Panc1 (cell line): ENCODE results near the gene CEP250. TPM values are rescaled to one million over a fixed set of nuclear protein-coding genes. Genes with fewer than 3 reads are reported as not detected.

Source experiments
- ATAC-seq: fragments of 200-7000 bp; cut with Tn5 transposase; 2 replicates; pipeline ENCODE4 v1.9.1; 2020; ENCODE audit warnings: mild to moderate bottlenecking, moderate library complexity
- BruUV-seq: library from RNA; stranded (reverse); fragments of 400-500 nt; replicated peaks from 2 replicates; lab custom pipeline; 2021; lab: Mats Ljungman, UMichigan
- CTCF ChIA-PET: fragments of 300-600 bp; sonication (Branson Sonifier 250); formaldehyde crosslinking; loops from one replicate; lab custom pipeline; 2022; ENCODE audit warnings: antibody characterized with exemption; lab: Charles Lee
- POLR2A ChIA-PET: fragments of 300-600 bp; sonication (Branson Sonifier 250); formaldehyde crosslinking; loops from one replicate; lab custom pipeline; 2022; ENCODE audit warnings: antibody characterized with exemption; lab: Charles Lee
- DNase-seq: peaks from one replicate; pipeline ENCODE4 v3.0.0-alpha.2; 2010; ENCODE audit warnings: low read depth, low spot score
- H3K27ac ChIP-seq: 2 replicates; pipeline ENCODE4 v1.5.1; 2011; ENCODE audit warnings: mild to moderate bottlenecking, low read length, inconsistent platforms
- H3K27me3 ChIP-seq: fragments of 200-500 bp; sonication (Bioruptor generic); 2 replicates; pipeline ENCODE4 v1.6.0; 2014; ENCODE audit warnings: low read length, inconsistent platforms; ENCODE audit not compliant: control insufficient read depth, insufficient read depth
- H3K36me3 ChIP-seq: fragments of 200-500 bp; sonication (Bioruptor generic); 2 replicates; pipeline ENCODE4 v1.5.1; 2014; ENCODE audit warnings: inconsistent platforms, mild to moderate bottlenecking, low read length, moderate library complexity; ENCODE audit not compliant: control insufficient read depth, insufficient read depth
- H3K4me1 ChIP-seq: 2 replicates; pipeline ENCODE4 v1.5.1; 2011; ENCODE audit warnings: inconsistent platforms, mild to moderate bottlenecking, low read length, moderate library complexity; ENCODE audit not compliant: control insufficient read depth, insufficient read depth
- H3K4me3 ChIP-seq, 2 experiments: 2 replicates each; pipeline ENCODE4 v1.5.1; 2011 to 2012; ENCODE audit warnings: low read depth in 2 of 2, low read length in 2 of 2, mild to moderate bottlenecking in 2 of 2, inconsistent platforms in 1 of 2, moderate library complexity in 1 of 2
- H3K9me3 ChIP-seq: fragments of 200-500 bp; sonication (Bioruptor generic); 2 replicates; pipeline ENCODE4 v1.5.1; 2014; ENCODE audit warnings: low read depth, mild to moderate bottlenecking, inconsistent platforms, low read length, moderate library complexity; ENCODE audit not compliant: control insufficient read depth, insufficient read depth
- CTCF ChIP-seq: fragments of 450-650 bp; IDR thresholded peaks from 2 replicates; pipeline ENCODE4 v1.5.1; 2017; ENCODE audit warnings: mild to moderate bottlenecking
- POLR2AphosphoS5 ChIP-seq: IDR thresholded peaks from 2 replicates; pipeline ENCODE4 v1.6.1; 2012; ENCODE audit warnings: mild to moderate bottlenecking, low read depth, low read length, moderate library complexity
- SIN3A ChIP-seq: IDR thresholded peaks from 2 replicates; pipeline ENCODE4 v1.6.1; 2012; ENCODE audit warnings: low read depth, mild to moderate bottlenecking, low read length, moderate library complexity, borderline replicate concordance; ENCODE audit not compliant: insufficient read depth
- TCF7L2 ChIP-seq: IDR thresholded peaks from 2 replicates; pipeline ENCODE4 v1.6.1; 2011; ENCODE audit warnings: mild to moderate bottlenecking, low read depth, low read length, inconsistent platforms
- in situ Hi-C: cut with HindIII; loops from 2 replicates; pipeline ENCODE4 v1.10.0; 2016; ENCODE audit warnings: low sequenced_read_pairs, low pct_unique_long_range_greater_than_20kb
- intact Hi-C: fragments of 100-400 bp; cut with micrococcal nuclease; formaldehyde crosslinking; loops from one replicate; pipeline ENCODE4 v1.10.0; 2022; ENCODE audit not compliant: unreplicated experiment
- total RNA-seq: library from RNA; stranded (reverse); gene quantifications from one replicate; pipeline ENCODE4 v1.2.1, GENCODE V29; 2021; ENCODE audit not compliant: unreplicated experiment
- TF ChIP-seq, protein P1 (sequence below), 2 experiments: IDR thresholded peaks; 2 replicates each; pipeline ENCODE4 v1.6.1; 2011 to 2012; ENCODE audit warnings: low read depth in 2 of 2, control low read depth in 1 of 2, low read length in 1 of 2, mild to moderate bottlenecking in 1 of 2, moderate library complexity in 1 of 2; ENCODE audit not compliant: insufficient read depth in 1 of 2

CEP250 gene
- total RNA-seq, 1 experiment from 2014 or later = 82.5 TPM

DNA sequence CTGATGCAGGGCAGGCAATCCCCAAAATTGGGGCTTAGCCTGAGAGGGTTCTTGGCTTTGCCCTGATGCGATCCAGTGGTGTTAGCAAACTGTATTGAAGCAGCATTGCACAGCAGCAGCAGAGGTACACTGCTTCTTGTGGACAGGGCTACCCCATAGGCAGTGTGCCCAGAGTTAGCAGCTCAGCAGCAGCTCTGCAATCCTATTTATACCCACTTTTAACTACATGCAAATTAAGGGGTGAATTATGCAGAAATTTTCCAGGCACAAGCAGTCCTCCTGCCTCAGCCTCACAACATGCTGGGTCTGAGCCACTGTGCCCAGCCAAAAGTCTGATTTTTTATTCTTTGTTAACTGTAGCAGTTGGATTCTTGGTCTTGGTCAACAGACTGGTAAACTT is 70.2 kb downstream of the CEP250 start:
- DNase-seq (no peak), ATAC-seq (no peak)
- no peaks in the 10 kb centered on the region for H3K36me3 ChIP-seq
- CTCF ChIA-PET = interaction anchor here (0.8 kb wide), 1 partner anchor 140 kb away, joined by 3 read pairs; no protein-coding TSS in a partner anchor
- no peaks in the 10 kb centered on the region for H3K4me1 ChIP-seq
- no peaks in the 10 kb centered on the region for H3K9me3 ChIP-seq
- TF ChIP-seq, protein P1, sequence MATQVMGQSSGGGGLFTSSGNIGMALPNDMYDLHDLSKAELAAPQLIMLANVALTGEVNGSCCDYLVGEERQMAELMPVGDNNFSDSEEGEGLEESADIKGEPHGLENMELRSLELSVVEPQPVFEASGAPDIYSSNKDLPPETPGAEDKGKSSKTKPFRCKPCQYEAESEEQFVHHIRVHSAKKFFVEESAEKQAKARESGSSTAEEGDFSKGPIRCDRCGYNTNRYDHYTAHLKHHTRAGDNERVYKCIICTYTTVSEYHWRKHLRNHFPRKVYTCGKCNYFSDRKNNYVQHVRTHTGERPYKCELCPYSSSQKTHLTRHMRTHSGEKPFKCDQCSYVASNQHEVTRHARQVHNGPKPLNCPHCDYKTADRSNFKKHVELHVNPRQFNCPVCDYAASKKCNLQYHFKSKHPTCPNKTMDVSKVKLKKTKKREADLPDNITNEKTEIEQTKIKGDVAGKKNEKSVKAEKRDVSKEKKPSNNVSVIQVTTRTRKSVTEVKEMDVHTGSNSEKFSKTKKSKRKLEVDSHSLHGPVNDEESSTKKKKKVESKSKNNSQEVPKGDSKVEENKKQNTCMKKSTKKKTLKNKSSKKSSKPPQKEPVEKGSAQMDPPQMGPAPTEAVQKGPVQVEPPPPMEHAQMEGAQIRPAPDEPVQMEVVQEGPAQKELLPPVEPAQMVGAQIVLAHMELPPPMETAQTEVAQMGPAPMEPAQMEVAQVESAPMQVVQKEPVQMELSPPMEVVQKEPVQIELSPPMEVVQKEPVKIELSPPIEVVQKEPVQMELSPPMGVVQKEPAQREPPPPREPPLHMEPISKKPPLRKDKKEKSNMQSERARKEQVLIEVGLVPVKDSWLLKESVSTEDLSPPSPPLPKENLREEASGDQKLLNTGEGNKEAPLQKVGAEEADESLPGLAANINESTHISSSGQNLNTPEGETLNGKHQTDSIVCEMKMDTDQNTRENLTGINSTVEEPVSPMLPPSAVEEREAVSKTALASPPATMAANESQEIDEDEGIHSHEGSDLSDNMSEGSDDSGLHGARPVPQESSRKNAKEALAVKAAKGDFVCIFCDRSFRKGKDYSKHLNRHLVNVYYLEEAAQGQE (IDR thresholded peaks at IDR 0.05; ENCODE audit: insufficient read depth in 1 of 2, low read depth in 2 of 2, low read length in 1 of 2) = no peak
- TF ChIP-seq TCF7L2 (no peak), CTCF (no peak), SIN3A (no peak), POLR2AphosphoS5 (no peak)
- H3K4me3 ChIP-seq = no peak overlapping the region
- in situ Hi-C loops (no loop called here), intact Hi-C loops (no loop called here)
- no TSS peak for BruUV-seq
- H3K27me3 ChIP-seq = no peaks in the 10 kb centered on the region
- POLR2A ChIA-PET = no interaction called here
- no peak overlapping the region for H3K27ac ChIP-seq

GRCh38 chr20:35527122-35527769 is 71.8 kb downstream of the CEP250 start:
- H3K27me3 ChIP-seq = no peaks in the 10 kb centered on the region
- intact Hi-C loops (no loop called here), in situ Hi-C loops (no loop called here)
- no peak overlapping the region for H3K27ac ChIP-seq
- no peak overlapping the region for H3K4me3 ChIP-seq
- DNase-seq (no peak), ATAC-seq (no peak)
- TF ChIP-seq POLR2AphosphoS5 = no peak
- no peak for TF ChIP-seq SIN3A
- TF ChIP-seq, protein P1 (IDR thresholded peaks at IDR 0.05; ENCODE audit: insufficient read depth in 1 of 2, low read depth in 2 of 2, low read length in 1 of 2) = no peak
- no peak for TF ChIP-seq TCF7L2
- TF ChIP-seq CTCF = no peak
- H3K9me3 ChIP-seq = no peaks in the 10 kb centered on the region
- no TSS peak for BruUV-seq
- H3K36me3 ChIP-seq = no peaks in the 10 kb centered on the region
- ChIA-PET POLR2A (interaction anchor here (0.6 kb wide), 1 partner anchor 8 kb away, joined by 7 read pairs; no protein-coding TSS in a partner anchor), CTCF (no interaction called here)
- H3K4me1 ChIP-seq = no peaks in the 10 kb centered on the region
